Activated B cell treated with CpG ODN at 0.5 μM for 24 hours (primary cell): ENCODE data around the gene C17orf50. TPM values are rescaled to one million over a fixed set of nuclear protein-coding genes. Genes with fewer than 3 reads are reported as not detected.
A peak's percentile ranks its signal among the peaks of the same experiment; 100 is the strongest.

Source experiments
- ATAC-seq: fragments of 200-7000 bp; cut with Tn5 transposase; one replicate; pipeline ENCODE4 v1.10.0; 2021; ENCODE audit warnings: low read depth, mild to moderate bottlenecking, moderate library complexity
- CTCF ChIA-PET: fragments of 350-600 bp; sonication (Branson Sonifier 250); formaldehyde crosslinking; loops from one replicate; lab custom pipeline; 2021; ENCODE audit warnings: antibody characterized with exemption; lab: Charles Lee
- POLR2A ChIA-PET: fragments of 350-600 bp; sonication (Branson Sonifier 250); formaldehyde crosslinking; loops from one replicate; lab custom pipeline; 2021; ENCODE audit warnings: antibody characterized with exemption; lab: Charles Lee
- DNase-seq: peaks from one replicate; pipeline ENCODE4 v3.0.0; 2022
- H3K27ac Mint-ChIP-seq: one replicate; pipeline ENCODE4 v1.8.0; 2020; ENCODE audit warnings: mixed read lengths
- H3K27me3 Mint-ChIP-seq: one replicate; pipeline ENCODE4 v1.8.0; 2021; ENCODE audit warnings: mixed read lengths
- H3K36me3 Mint-ChIP-seq: one replicate; pipeline ENCODE4 v1.8.0; 2021; ENCODE audit warnings: low read depth, mixed read lengths
- H3K4me1 Mint-ChIP-seq: one replicate; pipeline ENCODE4 v1.8.0; 2021; ENCODE audit warnings: mixed read lengths
- H3K4me3 Mint-ChIP-seq: one replicate; pipeline ENCODE4 v1.8.0; 2020; ENCODE audit warnings: mild to moderate bottlenecking, mixed read lengths
- H3K9me3 Mint-ChIP-seq: one replicate; pipeline ENCODE4 v1.8.0; 2020; ENCODE audit warnings: mixed read lengths
- CTCF ChIP-seq: fragments of 200-600 bp; IDR thresholded peaks from one replicate; pipeline ENCODE4 v1.8.0; 2022; ENCODE audit warnings: antibody characterized with exemption, mild to moderate bottlenecking
- intact Hi-C: fragments of 100-400 bp; cut with micrococcal nuclease; formaldehyde crosslinking; loops from one replicate; pipeline ENCODE4 v1.15.1; 2024
- total RNA-seq: library from RNA; stranded (reverse); gene quantifications from 2 replicates; pipeline ENCODE4 v1.2.3, GENCODE V29; 2022

The C17orf50 gene
- total RNA-seq, 1 donor from 2014 or later, result not detected

GRCh38 chr17:35797370-35797769 is 36.7 kb downstream of the C17orf50 start:
- ChIA-PET CTCF (interaction anchor here (3.3 to 5.5 kb wide), 2 partner anchors 12 to 33 kb away, joined by 18 to 21 read pairs; partner anchors contain the start of gene TAF15), POLR2A (interaction anchor here (0.8 to 2.8 kb wide), 2 partner anchors 11 to 33 kb away, joined by 3 to 15 read pairs; partner anchors contain the start of gene TAF15)
- no peak for TF ChIP-seq CTCF
- no peak overlapping the region for H3K27ac Mint-ChIP-seq
- no peaks in the 10 kb centered on the region for H3K9me3 Mint-ChIP-seq
- ATAC-seq (no peak), DNase-seq (no peak)
- H3K36me3 Mint-ChIP-seq, result no peaks in the 10 kb centered on the region
- intact Hi-C loops, result no loop called here
- H3K4me1 Mint-ChIP-seq, result peaks cover 36% of the 10 kb centered on the region
- H3K4me3 Mint-ChIP-seq, result no peak overlapping the region
- H3K27me3 Mint-ChIP-seq, result peaks cover 24% of the 10 kb centered on the region

- peaks cover 36% of the 10 kb centered on the region for H3K4me1 Mint-ChIP-seq
- ChIA-PET POLR2A (no interaction called here), CTCF (interaction anchor here (3.3 to 5.5 kb wide), 2 partner anchors 11 to 34 kb away, joined by 18 to 21 read pairs; partner anchors contain the start of gene TAF15)
- H3K27me3 Mint-ChIP-seq, result peaks cover 24% of the 10 kb centered on the region
- TF ChIP-seq CTCF, result no peak
- H3K4me3 Mint-ChIP-seq, result no peak overlapping the region
- intact Hi-C loops, result no loop called here
- H3K27ac Mint-ChIP-seq, result no peak overlapping the region
- no peaks in the 10 kb centered on the region for H3K36me3 Mint-ChIP-seq
- DNase-seq (no peak), ATAC-seq (no peak)
- no peaks in the 10 kb centered on the region for H3K9me3 Mint-ChIP-seq
These were observed 37.2 kb downstream of the C17orf50 start for GRCh38 chr17:35797918-35798317.

- ATAC-seq (no peak), DNase-seq (no peak)
- Mint-ChIP-seq H3K27ac (peak overlapping the region; percentile 32), H3K4me1 (peaks cover 34% of the 10 kb centered on the region), H3K9me3 (no peaks in the 10 kb centered on the region), H3K4me3 (no peak overlapping the region), H3K36me3 (no peaks in the 10 kb centered on the region), H3K27me3 (peaks cover 10% of the 10 kb centered on the region)
- ChIA-PET POLR2A (no interaction called here), CTCF (interaction anchor here (1.3 to 2.0 kb wide), 2 partner anchors 9 to 36 kb away, joined by 3 to 12 read pairs; partner anchors contain the start of gene TAF15)
- intact Hi-C loops, result loop anchor here (10.0 kb wide), 1 partner anchor 185 kb away; no protein-coding TSS in a partner anchor
- TF ChIP-seq CTCF, result no peak
These were observed 39.3 kb downstream of the C17orf50 start for GRCh38 chr17:35799942-35800341.

GRCh38 chr17:35801583-35802224 is 41.0 kb downstream of the C17orf50 start:
- Mint-ChIP-seq H3K36me3 (no peaks in the 10 kb centered on the region), H3K4me3 (peak overlapping the region; percentile 42), H3K4me1 (peaks cover 24% of the 10 kb centered on the region), H3K9me3 (no peaks in the 10 kb centered on the region), H3K27ac (peak overlapping the region; percentile 89), H3K27me3 (peaks cover 2% of the 10 kb centered on the region)
- no peak for TF ChIP-seq CTCF
- peak; percentile 33 for DNase-seq
- intact Hi-C loops, result loop anchor here (10.0 kb wide), 1 partner anchor 187 kb away; no protein-coding TSS in a partner anchor
- peak; percentile 63 for ATAC-seq
- POLR2A ChIA-PET, result interaction anchor here (1.1 to 1.4 kb wide), 3 partner anchors 8 to 223 kb away, joined by 3 to 15 read pairs (median 5); partner anchors contain the start of genes PEX12 and TAF15
- CTCF ChIA-PET, result interaction anchor here (0.9 to 1.4 kb wide), 2 partner anchors 9 to 38 kb away, joined by 3 to 15 read pairs; no protein-coding TSS in a partner anchor

- H3K9me3 Mint-ChIP-seq, result no peaks in the 10 kb centered on the region
- H3K36me3 Mint-ChIP-seq, result peaks cover 6% of the 10 kb centered on the region
- H3K4me1 Mint-ChIP-seq, result peaks cover 39% of the 10 kb centered on the region
- H3K27ac Mint-ChIP-seq, result peak overlapping the region; percentile 32
- intact Hi-C loops, result loop anchor here (1.0 to 10.0 kb wide), 3 partner anchors 9 to 190 kb away; partner anchors contain the start of gene MMP28
- DNase-seq (no peak), ATAC-seq (peak; percentile 22)
- CTCF ChIA-PET, result interaction anchor here (0.9 to 3.6 kb wide), 3 partner anchors 38 to 191 kb away, joined by 3 to 43 read pairs (median 6); no protein-coding TSS in a partner anchor
- H3K27me3 Mint-ChIP-seq, result no peaks in the 10 kb centered on the region
- POLR2A ChIA-PET, result interaction anchor here (0.6 to 1.3 kb wide), 3 partner anchors 41 to 741 kb away, joined by 5 to 9 read pairs (median 6); partner anchors contain the start of gene RFFL
- no peak for TF ChIP-seq CTCF
- H3K4me3 Mint-ChIP-seq, result no peak overlapping the region
These were observed 44.0 kb downstream of the C17orf50 start for GRCh38 chr17:35804658-35805192.
